Activated CD4-positive, alpha-beta T cell treated with anti-CD3 and anti-CD28 coated beads for 4 hours (primary cell): ENCODE measurements around the gene RPS6KL1.
"Not testable (repeated sequence)": the region's sequence is repeated elsewhere in the genome, so short reads cannot be mapped to it uniquely, and the experiment has no call there.

Source experiments
- DNase-seq, 2 donors: peaks; one replicate each; pipeline ENCODE4 v3.0.0-alpha.2; 2020

Gene RPS6KL1

GRCh38 chr14:74935360-74935680 is 12.3 kb upstream of the RPS6KL1 start:
- DNase-seq, result no peak

GRCh38 chr14:74934476-74935359 is 11.7 kb upstream of the RPS6KL1 start:
- DNase-seq, result no peak

- no peak for DNase-seq
Observed at GRCh38 chr14:74934041-74934440, 11.0 kb upstream of the RPS6KL1 start.

- DNase-seq, result not testable (repeated sequence)
Observed at GRCh38 chr14:74932936-74933335, 9.9 kb upstream of the RPS6KL1 start.

GRCh38 chr14:74932401-74932901 is 9.4 kb upstream of the RPS6KL1 start:
- DNase-seq, result no peak

GRCh38 chr14:74931744-74932143 is 8.7 kb upstream of the RPS6KL1 start:
- not testable (repeated sequence) for DNase-seq

GRCh38 chr14:74929242-74929641 is 6.2 kb upstream of the RPS6KL1 start:
- no peak for DNase-seq

- no peak for DNase-seq
Observed at GRCh38 chr14:74927225-74927624, 4.2 kb upstream of the RPS6KL1 start.

- DNase-seq, result no peak
Observed at GRCh38 chr14:74924061-74924460, 1.0 kb upstream of the RPS6KL1 start.

- no peak for DNase-seq
Observed at GRCh38 chr14:74921987-74922751, 891 bp downstream of the RPS6KL1 start.

- no peak for DNase-seq
Observed at GRCh38 chr14:74921053-74921620, 1.9 kb downstream of the RPS6KL1 start.

GRCh38 chr14:74920281-74920680 is 2.8 kb downstream of the RPS6KL1 start:
- no peak for DNase-seq

GRCh38 chr14:74919421-74920165 is 3.5 kb downstream of the RPS6KL1 start:
- no peak for DNase-seq

GRCh38 chr14:74918380-74918779 is 4.7 kb downstream of the RPS6KL1 start:
- DNase-seq, result no peak

GRCh38 chr14:74917646-74918081 is 5.4 kb downstream of the RPS6KL1 start:
- DNase-seq, result no peak

GRCh38 chr14:74917178-74917543 is 5.9 kb downstream of the RPS6KL1 start:
- DNase-seq, result no peak

- no peak for DNase-seq
Observed at GRCh38 chr14:74915826-74916225, 7.2 kb downstream of the RPS6KL1 start.

GRCh38 chr14:74915426-74915825 is 7.6 kb downstream of the RPS6KL1 start:
- no peak for DNase-seq

- no peak for DNase-seq
Observed at GRCh38 chr14:74913986-74914573, 9.0 kb downstream of the RPS6KL1 start.

- no peak for DNase-seq
Observed at GRCh38 chr14:74913393-74913910, 9.6 kb downstream of the RPS6KL1 start.

GRCh38 chr14:74912801-74913200 is 10.3 kb downstream of the RPS6KL1 start:
- no peak for DNase-seq

- DNase-seq, result no peak
Observed at GRCh38 chr14:74912111-74912510, 10.9 kb downstream of the RPS6KL1 start.
